CD4-positive, alpha-beta T cell (primary cell): ENCODE data around the gene GSTP1. TPM values are rescaled to one million over a fixed set of nuclear protein-coding genes. Genes with fewer than 3 reads are reported as not detected.
"Not testable (repeated sequence)": the region's sequence is repeated elsewhere in the genome, so short reads cannot be mapped to it uniquely, and the experiment has no call there.

Experiments
- ATAC-seq: fragments of 200-7000 bp; cut with Tn5 transposase; one replicate; pipeline ENCODE4 v1.10.0; 2022; ENCODE audit warnings: mild to moderate bottlenecking; ENCODE audit not compliant: poor library complexity
- CTCF ChIA-PET: fragments of 350-600 bp; sonication (Branson Sonifier 250); formaldehyde crosslinking; loops from one replicate; lab custom pipeline; 2021; ENCODE audit warnings: antibody characterized with exemption, inconsistent platforms; lab: Charles Lee
- POLR2A ChIA-PET: fragments of 350-600 bp; sonication (Branson Sonifier 250); formaldehyde crosslinking; loops from one replicate; lab custom pipeline; 2021; ENCODE audit warnings: antibody characterized with exemption, inconsistent platforms; lab: Charles Lee
- DNase-seq, 14 experiments: peaks; one replicate each; pipeline ENCODE4 v3.0.0-alpha.2; 2013 to 2020; ENCODE audit warnings: mixed read lengths in 2 of 14
- H3K27ac ChIP-seq, 2 donors: one replicate each; pipeline versions ENCODE4 v1.5.1 to v1.7.0; 2013; ENCODE audit warnings: low read length in 2 of 2, low read depth in 1 of 2, mild to moderate bottlenecking in 1 of 2
- H3K27me3 ChIP-seq, 2 experiments: 1 replicate in 1 of 2; 2 replicates in 1 of 2; pipeline versions ENCODE4 v1.6.1 to v1.7.0; 2013; ENCODE audit warnings: low read length in 2 of 2, control low read depth in 1 of 2, mild to moderate bottlenecking in 1 of 2, moderate library complexity in 1 of 2; ENCODE audit not compliant: insufficient read depth in 2 of 2, control insufficient read depth in 1 of 2
- H3K36me3 ChIP-seq: one replicate; pipeline ENCODE4 v1.6.1; 2013; ENCODE audit warnings: low read length, control low read depth; ENCODE audit not compliant: insufficient read depth
- H3K4me1 ChIP-seq: one replicate; pipeline ENCODE4 v1.6.1; 2013; ENCODE audit warnings: low read length, control low read depth; ENCODE audit not compliant: insufficient read depth
- H3K4me3 ChIP-seq: one replicate; pipeline ENCODE4 v1.5.1; 2013; ENCODE audit warnings: mild to moderate bottlenecking, low read length, moderate library complexity
- H3K9me3 ChIP-seq, 2 experiments: 1 replicate in 1 of 2; 2 replicates in 1 of 2; pipeline versions ENCODE4 v1.6.1 to v1.7.0; 2013; ENCODE audit warnings: low read length in 2 of 2, mild to moderate bottlenecking in 2 of 2, control low read depth in 1 of 2, moderate library complexity in 1 of 2; ENCODE audit not compliant: control insufficient read depth in 1 of 2, insufficient read depth in 1 of 2
- H3K27ac Mint-ChIP-seq: one replicate; pipeline ENCODE4 v1.8.0; 2020; ENCODE audit warnings: mixed read lengths
- H3K27me3 Mint-ChIP-seq: one replicate; pipeline ENCODE4 v1.8.0; 2021; ENCODE audit warnings: mixed read lengths
- H3K36me3 Mint-ChIP-seq: one replicate; pipeline ENCODE4 v1.8.0; 2021; ENCODE audit warnings: low read depth, mixed read lengths
- H3K4me1 Mint-ChIP-seq: one replicate; pipeline ENCODE4 v1.8.0; 2021; ENCODE audit warnings: low read depth, mixed read lengths
- H3K4me3 Mint-ChIP-seq: one replicate; pipeline ENCODE4 v1.8.0; 2020; ENCODE audit warnings: mild to moderate bottlenecking, mixed read lengths
- H3K9me3 Mint-ChIP-seq: one replicate; pipeline ENCODE4 v1.8.0; 2020; ENCODE audit warnings: mixed read lengths
- intact Hi-C, 2 experiments: fragments of 100-400 bp; cut with DNase I in 1 of 2; cut with micrococcal nuclease in 1 of 2; formaldehyde crosslinking; loops; one replicate each; pipeline versions ENCODE4 v1.15.1 to v1.9.0; 2023 to 2025; cut with DNase I, micrococcal nuclease
- total RNA-seq, 174 experiments: library from RNA in 2 of 174; stranded (reverse) in 2 of 174; gene quantifications; one replicate each; pipeline ENCODE4 v1.2.3 and lab custom pipeline; 2021 to 2026
- TF ChIP-seq, protein P1 (sequence below): fragments of 200-600 bp; IDR thresholded peaks from one replicate; pipeline ENCODE4 v1.8.0; 2022; ENCODE audit warnings: antibody characterized with exemption, mild to moderate bottlenecking

Gene GSTP1
- total RNA-seq, 2 experiments from 2014 or later = 60.1 to 62.8 TPM

DNA sequence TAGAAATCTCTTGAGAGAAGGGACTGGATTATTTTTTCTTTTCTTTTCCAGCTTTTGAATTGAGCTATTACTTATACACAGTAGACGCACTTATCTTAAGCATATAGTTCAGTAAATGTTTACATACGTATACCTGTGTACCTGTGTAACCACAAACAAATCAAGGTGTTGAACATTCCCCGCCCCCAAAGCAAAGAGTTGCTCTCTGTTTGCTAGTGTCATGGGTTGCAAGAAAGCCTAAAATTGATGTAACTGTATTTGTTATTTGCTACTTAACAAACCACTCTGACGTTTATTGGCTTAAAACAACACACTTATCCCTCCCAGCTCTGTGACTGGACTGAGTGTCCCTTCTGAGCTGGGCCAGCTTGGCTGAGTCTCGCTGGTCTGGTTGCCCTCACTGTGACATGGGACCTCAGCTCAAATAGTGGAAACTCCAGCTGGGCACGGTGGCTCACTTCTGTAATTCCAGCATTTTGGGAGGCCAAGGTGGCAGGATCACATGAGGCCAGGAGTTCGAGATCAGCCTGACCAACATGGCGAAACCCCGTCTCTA, 35.0 kb upstream of the GSTP1 start:
- no peak overlapping the region for H3K4me3 ChIP-seq
- no peaks in the 10 kb centered on the region for H3K36me3 ChIP-seq
- intact Hi-C loops = loop anchor here in 1 of 2 experiments (10.0 kb wide), 1 partner anchor 844 kb away; no protein-coding TSS in a partner anchor
- H3K27ac ChIP-seq = no peak overlapping the region
- H3K36me3 Mint-ChIP-seq = no peaks in the 10 kb centered on the region
- TF ChIP-seq, protein P1, sequence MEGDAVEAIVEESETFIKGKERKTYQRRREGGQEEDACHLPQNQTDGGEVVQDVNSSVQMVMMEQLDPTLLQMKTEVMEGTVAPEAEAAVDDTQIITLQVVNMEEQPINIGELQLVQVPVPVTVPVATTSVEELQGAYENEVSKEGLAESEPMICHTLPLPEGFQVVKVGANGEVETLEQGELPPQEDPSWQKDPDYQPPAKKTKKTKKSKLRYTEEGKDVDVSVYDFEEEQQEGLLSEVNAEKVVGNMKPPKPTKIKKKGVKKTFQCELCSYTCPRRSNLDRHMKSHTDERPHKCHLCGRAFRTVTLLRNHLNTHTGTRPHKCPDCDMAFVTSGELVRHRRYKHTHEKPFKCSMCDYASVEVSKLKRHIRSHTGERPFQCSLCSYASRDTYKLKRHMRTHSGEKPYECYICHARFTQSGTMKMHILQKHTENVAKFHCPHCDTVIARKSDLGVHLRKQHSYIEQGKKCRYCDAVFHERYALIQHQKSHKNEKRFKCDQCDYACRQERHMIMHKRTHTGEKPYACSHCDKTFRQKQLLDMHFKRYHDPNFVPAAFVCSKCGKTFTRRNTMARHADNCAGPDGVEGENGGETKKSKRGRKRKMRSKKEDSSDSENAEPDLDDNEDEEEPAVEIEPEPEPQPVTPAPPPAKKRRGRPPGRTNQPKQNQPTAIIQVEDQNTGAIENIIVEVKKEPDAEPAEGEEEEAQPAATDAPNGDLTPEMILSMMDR = no peak
- CTCF ChIA-PET = interaction anchor here (1.2 kb wide), 1 partner anchor 12 kb away, joined by 3 read pairs; no protein-coding TSS in a partner anchor
- POLR2A ChIA-PET = no interaction called here
- no peak for DNase-seq
- H3K4me1 ChIP-seq = no peaks in the 10 kb centered on the region
- H3K9me3 Mint-ChIP-seq = peaks cover 5% of the 10 kb centered on the region
- H3K4me1 Mint-ChIP-seq = no peaks in the 10 kb centered on the region
- no peaks in the 10 kb centered on the region for H3K9me3 ChIP-seq
- no peak for ATAC-seq
- no peak overlapping the region for H3K27ac Mint-ChIP-seq
- H3K4me3 Mint-ChIP-seq = no peak overlapping the region
- H3K27me3 Mint-ChIP-seq = peaks cover 3% of the 10 kb centered on the region
- no peaks in the 10 kb centered on the region for H3K27me3 ChIP-seq

DNA sequence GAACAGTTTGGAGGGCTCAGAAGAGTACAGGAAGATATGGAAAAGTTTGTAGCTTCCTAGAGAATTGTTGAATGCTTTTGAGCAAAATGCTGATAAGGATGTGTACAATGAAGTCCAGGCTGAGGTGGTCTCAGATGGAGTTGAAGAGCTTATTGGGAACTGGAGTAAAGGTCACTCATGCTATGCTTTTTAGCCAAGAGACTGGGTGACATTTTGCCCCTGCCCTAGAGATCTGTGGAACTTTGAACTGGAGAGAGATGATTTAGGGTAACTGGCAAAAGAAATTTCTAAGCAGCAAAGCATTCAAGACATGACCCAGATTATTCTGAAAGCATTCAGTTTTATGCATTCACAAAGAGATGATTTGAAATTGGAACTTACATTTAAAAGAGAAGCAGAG, 32.5 kb upstream of the GSTP1 start:
- H3K27ac ChIP-seq = no peak overlapping the region
- ChIA-PET CTCF (no interaction called here), POLR2A (no interaction called here)
- H3K27me3 ChIP-seq = no peaks in the 10 kb centered on the region
- Mint-ChIP-seq H3K4me3 (no peak overlapping the region), H3K27me3 (peaks cover 7% of the 10 kb centered on the region), H3K9me3 (peaks cover 5% of the 10 kb centered on the region), H3K36me3 (no peaks in the 10 kb centered on the region), H3K4me1 (no peaks in the 10 kb centered on the region), H3K27ac (no peak overlapping the region)
- TF ChIP-seq, protein P1 = no peak
- no peaks in the 10 kb centered on the region for H3K9me3 ChIP-seq
- no peaks in the 10 kb centered on the region for H3K36me3 ChIP-seq
- no peak for DNase-seq
- no peak overlapping the region for H3K4me3 ChIP-seq
- no peak for ATAC-seq
- H3K4me1 ChIP-seq = no peaks in the 10 kb centered on the region
- intact Hi-C loops = no loop called here

DNA sequence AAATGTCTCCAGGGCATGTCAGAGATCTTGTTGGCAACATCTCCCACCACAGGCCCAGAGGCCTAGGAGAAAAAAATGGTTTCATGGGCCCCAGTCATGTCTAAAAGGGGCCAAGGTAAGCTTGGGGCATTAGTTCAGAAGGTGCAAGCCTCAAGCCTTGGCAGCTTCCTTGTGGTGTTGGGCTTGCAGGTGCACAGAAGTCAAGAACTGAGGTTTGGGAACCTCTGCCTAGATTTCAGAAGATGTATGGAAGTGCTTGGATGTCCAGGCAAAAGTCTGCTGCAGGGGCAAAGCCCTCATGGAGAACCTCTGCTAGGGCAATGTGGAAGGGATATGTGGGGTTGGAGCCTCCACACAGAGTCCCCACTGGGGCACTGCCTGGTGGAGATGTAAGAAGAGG, 31.9 kb upstream of the GSTP1 start:
- intact Hi-C loops, H3K27me3 ChIP-seq, H3K9me3 ChIP-seq, H3K9me3 Mint-ChIP-seq, H3K27ac ChIP-seq, H3K27me3 Mint-ChIP-seq, H3K4me1 ChIP-seq, DNase-seq, H3K4me3 ChIP-seq, H3K36me3 Mint-ChIP-seq, H3K27ac Mint-ChIP-seq, ATAC-seq, H3K4me3 Mint-ChIP-seq, H3K36me3 ChIP-seq, H3K4me1 Mint-ChIP-seq: not testable (repeated sequence)
- CTCF ChIA-PET = interaction anchor here (1.2 kb wide), 1 partner anchor 150 kb away, joined by 3 read pairs; the partner anchor contains the start of gene PPP1CA
- POLR2A ChIA-PET = interaction anchor here (0.6 kb wide), 1 partner anchor 8 kb away, joined by 3 read pairs; no protein-coding TSS in a partner anchor

DNA sequence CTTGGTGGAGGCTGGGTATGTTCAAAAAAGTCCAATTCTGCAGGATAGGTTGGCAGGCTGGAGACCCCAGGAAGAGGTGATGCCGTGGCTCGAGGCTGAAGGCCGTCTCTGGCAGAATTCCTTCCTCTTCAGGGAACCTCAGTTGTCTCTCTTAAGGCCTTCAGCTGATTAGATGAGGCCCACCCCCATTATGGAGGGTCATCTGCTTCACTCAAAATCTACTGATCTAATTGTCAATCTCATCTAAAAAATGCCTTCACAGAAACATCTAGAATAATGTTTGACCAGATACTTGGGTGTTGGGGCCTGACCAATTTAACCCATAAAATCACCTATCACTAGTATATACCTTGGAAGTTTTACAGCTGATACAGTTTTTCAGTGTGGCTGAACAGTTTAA, 27.4 kb upstream of the GSTP1 start:
- POLR2A ChIA-PET = no interaction called here
- no peaks in the 10 kb centered on the region for H3K4me1 ChIP-seq
- TF ChIP-seq, protein P1 = no peak

More for the DNA sequence above, 27.4 kb upstream of the GSTP1 start:
- H3K27me3 ChIP-seq = no peaks in the 10 kb centered on the region
- no peaks in the 10 kb centered on the region for H3K4me1 Mint-ChIP-seq
- no peaks in the 10 kb centered on the region for H3K36me3 ChIP-seq
- no peaks in the 10 kb centered on the region for H3K36me3 Mint-ChIP-seq
- intact Hi-C loops = no loop called here
- DNase-seq = no peak
- CTCF ChIA-PET = no interaction called here
- no peak overlapping the region for H3K27ac Mint-ChIP-seq
- no peaks in the 10 kb centered on the region for H3K9me3 Mint-ChIP-seq
- H3K27me3 Mint-ChIP-seq = peaks cover 4% of the 10 kb centered on the region
- ATAC-seq = no peak
- no peak overlapping the region for H3K4me3 ChIP-seq
- H3K9me3 ChIP-seq = no peaks in the 10 kb centered on the region
- no peak overlapping the region for H3K27ac ChIP-seq
- H3K4me3 Mint-ChIP-seq = no peak overlapping the region
